HG02642 (cell line): ENCODE measurements around the gene KRTAP6-1.

Experiments
- ATAC-seq: cut with Tn5 transposase; IDR thresholded peaks from one replicate; pipeline ENCODE4 v1.9.1; 2021; ENCODE audit warnings: mild to moderate bottlenecking; ENCODE audit not compliant: unreplicated experiment, poor library complexity

KRTAP6-1 gene

GRCh38 chr21:30580132-30580531 is 33.6 kb downstream of the KRTAP6-1 start:
- no peak for ATAC-seq

DNA sequence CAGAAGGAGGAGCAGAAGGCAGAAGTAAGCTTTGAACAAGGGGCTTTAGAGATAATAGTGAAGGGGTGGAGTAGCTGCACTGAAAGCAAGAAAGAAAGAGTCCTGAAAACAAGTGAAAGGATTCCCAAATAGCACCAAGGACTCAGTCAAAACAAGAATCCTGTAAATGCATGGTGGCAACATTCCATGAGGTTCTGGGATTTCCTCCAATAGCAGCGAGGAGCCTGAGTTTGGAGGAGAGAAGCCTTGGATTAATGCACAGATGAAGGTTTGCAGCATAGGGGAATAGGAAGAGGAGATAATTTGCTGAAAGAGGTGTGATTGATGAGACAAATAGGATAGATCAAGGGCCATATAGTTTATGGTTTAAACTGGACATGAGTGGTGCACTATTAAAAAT is 34.4 kb downstream of the KRTAP6-1 start:
- ATAC-seq: no peak

- no peak for ATAC-seq
These were observed 36.0 kb downstream of the KRTAP6-1 start for GRCh38 chr21:30577766-30578165.

DNA sequence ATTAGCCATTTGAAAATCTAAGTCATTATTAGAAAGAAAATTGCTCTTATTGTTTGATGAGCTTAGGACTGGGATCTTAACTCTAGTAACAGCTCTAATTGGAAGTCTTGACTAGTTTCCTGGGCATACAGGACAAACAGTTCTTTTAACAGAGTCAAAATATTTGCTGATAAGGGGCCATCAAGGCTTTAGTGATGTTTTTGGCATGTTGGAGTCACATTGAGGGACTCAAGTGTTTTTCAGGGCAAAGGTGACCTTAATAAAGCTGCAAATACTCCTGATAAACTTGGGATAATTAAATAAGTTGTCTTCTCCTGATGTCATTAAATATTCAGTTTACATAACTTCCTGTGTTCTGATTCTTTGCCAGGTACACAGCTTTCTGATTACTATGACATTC is 46.1 kb downstream of the KRTAP6-1 start:
- ATAC-seq: no peak

- no peak for ATAC-seq
These were observed 50.1 kb downstream of the KRTAP6-1 start for GRCh38 chr21:30563630-30564029.
